Tibial nerve (tissue), 4 donors: ENCODE measurements around the gene ADCY3.

Experiments
- CTCF ChIP-seq, 5 experiments: fragments of 200-600 bp in 3 of 5; fragments of 450-650 bp in 2 of 5; sonication (generic) in 3 of 5; IDR thresholded peaks; one replicate each; pipeline ENCODE4 v1.5.1; 2016 to 2019; ENCODE audit warnings: antibody characterized with exemption in 5 of 5, mild to moderate bottlenecking in 3 of 5, moderate library complexity in 2 of 5
- EP300 ChIP-seq, 2 donors: sonication (generic); formaldehyde crosslinking; IDR thresholded peaks; one replicate each; pipeline ENCODE4 v1.6.1; 2017; ENCODE audit warnings: antibody characterized with exemption in 2 of 2, mild to moderate bottlenecking in 1 of 2

GRCh38 chr2:24945907-24946306, 25.9 kb upstream of the ADCY3 start:
- TF ChIP-seq CTCF (IDR thresholded peaks at IDR 0.05) (no peak), EP300 (IDR thresholded peaks at IDR 0.05) (no peak)
